GM19193 (cell line): ENCODE results near the gene GDF7.

Experiments
- POLR2A ChIP-seq: IDR thresholded peaks from 4 replicates; pipeline ENCODE4 v1.6.1; 2011; ENCODE audit not compliant: insufficient read depth, insufficient read length; ENCODE audit errors: extremely low read depth

The GDF7 gene

DNA sequence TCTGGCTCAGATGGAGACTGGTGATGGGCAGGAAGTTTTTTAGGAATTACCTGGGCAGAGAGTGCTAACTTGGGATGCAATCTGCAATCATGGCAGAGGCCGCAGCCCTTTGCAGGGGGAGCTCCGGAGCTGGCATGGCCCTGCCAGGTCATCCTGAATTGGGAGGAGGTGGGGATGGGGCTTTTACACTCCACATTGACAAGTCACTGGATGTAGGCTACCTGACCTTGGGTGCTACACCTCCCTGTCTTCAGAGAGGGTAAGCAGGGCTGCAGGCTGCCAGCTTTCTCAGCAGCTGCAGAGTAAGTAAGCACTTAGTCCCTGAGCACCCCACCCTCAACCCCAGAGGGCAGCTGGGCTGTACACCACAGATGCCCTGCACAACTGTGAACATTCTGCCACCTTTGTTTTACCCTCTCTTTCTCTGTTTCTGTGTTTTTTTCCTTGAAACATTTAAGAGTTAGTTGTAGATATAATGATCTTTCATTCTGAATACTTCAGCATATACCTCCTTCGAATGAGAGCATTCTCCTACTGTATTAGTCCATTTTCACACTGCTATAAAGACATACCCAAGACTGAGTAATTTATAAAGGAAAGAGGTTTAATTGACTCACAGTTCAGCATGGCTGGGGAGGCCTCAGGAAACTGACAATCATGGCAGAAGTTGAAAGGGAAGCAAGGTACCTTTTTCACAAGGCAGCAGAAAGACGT, 9.3 kb upstream of the GDF7 start:
- TF ChIP-seq POLR2A = no peak

DNA sequence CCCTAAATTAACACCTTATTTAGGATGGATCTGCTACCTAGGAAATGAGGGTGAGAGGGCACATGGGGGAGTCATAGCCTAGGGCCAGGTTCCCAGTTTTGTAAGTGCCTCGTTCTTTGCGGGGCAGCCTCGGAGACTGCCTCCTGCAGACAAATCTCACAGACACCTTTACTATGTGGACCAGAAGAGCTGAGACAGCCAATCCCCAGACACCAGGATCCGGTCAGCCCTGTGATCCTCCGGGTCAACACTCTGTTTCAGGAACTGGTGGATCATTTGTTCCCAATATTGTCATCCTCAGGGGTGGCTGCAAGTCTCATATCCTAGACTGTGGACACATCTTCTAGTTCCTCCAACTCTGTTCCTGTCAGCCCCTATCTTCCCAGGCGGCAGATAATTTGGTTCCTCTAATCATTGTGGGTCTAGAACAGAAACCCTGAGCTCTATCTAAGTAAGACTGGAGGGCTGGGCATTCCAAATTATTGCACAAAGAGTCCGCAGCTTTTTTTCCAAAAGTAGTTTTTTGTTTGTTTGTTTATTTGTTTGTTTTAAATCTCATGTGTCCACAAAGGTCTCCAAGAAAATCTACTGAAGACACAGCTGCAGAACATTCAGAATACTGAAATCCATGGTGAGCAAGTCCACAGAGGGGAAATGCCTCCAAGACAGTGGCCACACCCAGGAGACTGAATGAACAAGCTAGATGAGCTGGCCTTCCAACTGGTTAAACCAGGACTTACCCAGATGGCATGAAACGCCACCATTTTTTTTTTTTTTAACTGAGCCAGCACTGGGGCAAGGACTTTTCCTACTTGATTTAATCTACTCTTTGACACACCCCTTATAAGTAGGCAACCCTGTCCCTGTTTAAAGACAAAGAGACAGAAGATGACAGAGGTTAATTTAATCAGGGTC, 6.2 kb upstream of the GDF7 start:
- TF ChIP-seq POLR2A = no peak

DNA sequence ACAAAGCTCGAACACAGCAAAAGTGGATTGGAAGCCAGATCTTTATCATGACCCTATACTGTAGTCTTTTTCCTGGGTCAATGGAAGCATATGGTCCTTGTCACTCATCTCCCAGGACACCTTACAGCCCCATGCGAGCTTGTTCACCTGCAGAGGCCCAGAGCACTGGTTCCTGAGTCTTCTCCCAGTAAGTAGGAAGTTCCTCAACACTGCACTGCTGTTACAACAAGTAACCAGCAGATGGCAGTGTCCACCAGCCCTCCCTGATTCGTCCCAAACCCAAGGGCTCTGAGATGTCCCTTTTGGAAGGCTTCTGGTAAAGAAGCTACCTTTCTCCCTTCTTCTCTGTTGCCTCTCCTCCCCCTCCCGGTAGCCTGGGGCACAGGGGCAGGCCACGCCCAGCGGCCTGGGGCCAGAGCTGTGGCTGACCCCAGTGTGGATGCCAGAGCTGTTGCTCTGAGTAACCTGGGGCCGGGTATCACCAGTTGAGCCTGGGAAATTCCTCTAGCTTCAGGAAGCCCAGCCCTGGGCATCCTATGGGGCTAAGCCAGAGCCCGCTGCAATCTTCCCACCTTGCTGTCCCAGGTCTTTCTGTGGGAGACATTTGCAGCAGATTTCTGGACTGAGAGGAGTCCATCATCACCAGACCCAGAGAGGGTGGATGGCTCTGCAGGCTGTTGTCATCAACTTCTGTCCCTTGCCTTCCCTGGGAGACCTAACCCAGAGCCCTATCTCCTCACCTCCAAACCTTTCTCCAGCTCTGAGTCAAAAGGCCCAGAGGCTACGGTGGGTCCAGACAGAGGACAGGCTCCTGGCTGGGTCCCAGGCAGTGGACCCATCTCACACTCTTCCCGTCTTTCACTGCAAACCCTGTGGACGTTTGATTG, 5.3 kb upstream of the GDF7 start:
- no peak for TF ChIP-seq POLR2A

DNA sequence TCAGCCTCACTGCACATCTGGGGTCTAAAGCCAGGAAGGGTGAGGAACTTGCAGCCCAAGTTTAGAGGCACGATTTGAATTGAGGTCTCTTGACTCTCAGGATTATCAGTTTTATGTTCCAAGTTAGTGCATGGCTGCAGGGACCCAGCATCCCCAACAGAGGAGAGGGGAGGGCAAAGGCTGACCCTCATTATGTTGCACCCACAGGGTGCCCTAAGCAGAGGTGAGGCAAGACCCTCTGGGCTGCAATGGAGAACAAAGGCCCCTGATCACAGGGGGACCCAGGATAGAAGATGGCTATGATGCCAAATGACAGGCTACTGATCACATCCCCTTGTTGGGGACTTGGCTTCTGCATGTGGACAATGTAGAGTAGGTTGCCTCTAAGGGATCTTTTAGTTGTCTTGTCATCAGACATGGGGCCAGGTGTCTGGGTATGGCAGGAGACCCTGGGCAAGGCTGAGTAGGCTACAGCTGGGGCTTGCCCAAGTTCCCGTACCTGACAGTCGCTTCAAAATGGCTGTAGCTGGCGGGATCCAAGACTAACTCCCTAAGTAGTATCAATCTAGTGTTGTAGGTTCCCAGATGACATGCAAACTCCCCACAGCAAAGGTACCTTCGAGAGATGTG, 4.5 kb upstream of the GDF7 start:
- no peak for TF ChIP-seq POLR2A

DNA sequence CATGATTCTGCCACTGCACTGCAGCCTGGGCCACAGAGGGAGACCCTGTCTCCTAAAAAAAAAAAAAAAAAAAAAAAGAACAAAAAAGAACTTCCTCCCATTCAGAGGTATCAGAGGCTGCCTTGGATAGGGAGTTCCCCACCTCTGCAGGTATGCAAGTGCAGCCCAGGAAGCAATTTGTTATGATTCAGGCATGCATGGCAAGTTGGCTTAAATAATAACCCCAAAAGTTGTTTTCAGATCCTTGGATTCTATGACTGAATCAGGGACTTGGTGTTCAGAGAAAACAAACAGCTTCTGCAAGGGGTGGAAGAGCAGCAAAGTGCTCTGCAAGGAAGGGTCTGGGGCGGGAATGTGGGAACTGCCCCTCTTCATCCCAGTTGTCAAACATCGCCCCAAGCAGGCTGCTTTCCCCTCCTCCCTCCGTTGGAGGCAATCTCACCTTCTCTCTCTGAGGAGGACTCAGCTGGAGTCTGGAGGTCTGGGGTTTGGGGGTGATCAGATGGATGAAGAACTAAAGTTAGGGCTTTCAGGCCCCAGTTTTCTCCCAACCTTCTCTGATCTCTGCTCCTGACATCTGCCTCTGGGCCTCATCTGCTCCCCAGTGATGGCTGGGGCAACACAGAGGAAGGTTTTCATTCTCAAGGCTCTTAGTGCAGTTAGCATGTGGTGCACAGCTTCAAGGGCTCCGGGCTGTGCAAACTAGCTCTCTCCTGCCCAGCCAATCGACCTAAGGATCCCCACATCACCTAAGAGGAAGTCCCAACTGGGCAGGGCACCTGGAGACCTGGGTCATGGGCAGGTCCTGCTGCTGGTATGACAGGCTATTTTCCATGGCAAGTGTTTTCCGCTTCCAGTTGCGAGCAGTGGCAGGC, 3.5 kb upstream of the GDF7 start:
- TF ChIP-seq POLR2A = no peak

DNA sequence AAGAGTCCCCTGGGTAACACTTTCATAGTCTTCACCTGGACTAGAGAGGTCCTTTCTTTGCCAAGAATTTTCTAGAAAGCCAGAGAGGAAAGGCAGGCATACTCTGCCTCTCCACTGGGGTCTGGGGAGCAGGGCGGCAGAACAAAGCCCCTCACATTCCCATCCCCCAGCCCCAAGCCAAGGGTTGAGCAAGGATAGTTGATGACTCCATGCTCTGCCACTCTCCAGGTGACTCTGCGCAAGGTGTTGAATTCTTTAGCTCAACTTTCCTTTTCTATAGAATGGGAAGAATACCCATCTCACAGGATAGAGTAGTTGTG, 2.9 kb upstream of the GDF7 start:
- TF ChIP-seq POLR2A = no peak

DNA sequence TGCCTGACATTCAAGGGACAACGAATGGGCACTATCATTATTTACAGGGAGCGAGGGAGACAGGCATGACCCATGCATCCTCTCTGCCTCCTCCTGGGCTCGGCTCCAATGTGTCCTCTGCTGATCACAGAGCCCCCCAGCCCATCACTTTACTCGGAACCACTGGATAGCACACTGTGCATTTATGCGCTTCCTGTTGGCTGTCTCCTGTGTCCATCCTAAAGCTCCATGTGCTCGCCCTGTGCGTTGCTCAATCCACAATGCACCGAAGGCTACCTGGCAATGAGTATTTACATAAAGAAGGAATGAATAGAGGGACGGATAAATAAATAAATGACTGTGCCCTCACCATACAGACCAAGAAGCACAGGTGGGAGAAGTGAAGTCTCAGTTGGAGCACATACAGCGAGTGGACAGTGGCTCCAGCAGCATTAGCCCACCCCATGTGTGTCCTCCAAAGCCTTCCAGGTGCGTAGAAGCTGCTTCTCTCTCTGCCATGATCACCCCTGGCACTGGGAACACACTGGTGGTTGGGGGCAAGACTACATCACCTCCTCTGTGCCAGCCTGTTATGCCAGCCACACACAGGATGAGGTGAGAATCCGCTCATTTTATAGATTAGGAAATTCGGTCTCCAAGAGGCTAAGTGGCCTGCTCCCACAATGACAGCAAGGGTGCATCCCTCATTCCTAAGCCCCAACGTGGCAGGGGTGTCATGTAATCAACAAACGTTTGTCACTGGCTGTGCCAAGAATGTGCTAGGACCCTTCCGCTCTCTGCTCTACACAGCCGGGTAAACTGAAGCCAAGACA, 2.3 kb upstream of the GDF7 start:
- no peak for TF ChIP-seq POLR2A

DNA sequence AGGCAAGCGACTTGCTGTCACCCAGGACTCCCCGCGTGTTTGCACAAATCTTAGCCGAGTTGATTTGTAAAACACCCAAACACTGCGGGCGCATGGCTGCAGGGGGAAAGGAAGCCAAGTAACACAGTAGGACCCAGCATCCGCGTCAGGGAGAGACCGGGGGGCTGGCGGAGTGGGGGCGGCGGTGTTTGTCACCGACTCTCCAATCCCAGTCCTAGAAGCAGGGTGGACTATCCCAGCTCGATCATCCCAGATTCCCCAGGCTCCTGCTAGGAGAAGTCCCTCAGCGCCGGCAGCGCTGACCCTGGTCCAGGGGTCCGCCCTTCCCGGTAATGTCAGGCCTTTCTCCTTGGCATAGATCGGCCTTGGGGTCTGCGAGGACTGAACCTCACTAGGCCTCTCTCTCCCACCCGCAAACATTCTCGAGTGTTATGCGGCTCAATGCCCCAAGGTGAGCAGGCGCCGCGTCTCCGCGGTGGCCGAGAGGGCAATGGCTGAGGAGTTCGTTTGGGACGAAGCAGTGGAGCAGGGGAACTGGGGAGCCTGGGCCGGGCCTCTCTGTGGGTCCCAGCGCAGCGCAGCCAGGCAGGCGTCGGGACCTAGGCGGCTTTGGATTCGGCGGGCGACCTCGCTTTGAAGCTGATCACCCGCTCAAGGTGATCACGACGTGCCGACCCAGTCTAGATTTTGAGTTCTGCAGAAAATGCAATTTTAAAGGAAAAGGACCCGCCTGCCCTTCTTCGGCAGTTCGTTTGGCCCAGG, 1.5 kb upstream of the GDF7 start:
- TF ChIP-seq POLR2A = no peak

DNA sequence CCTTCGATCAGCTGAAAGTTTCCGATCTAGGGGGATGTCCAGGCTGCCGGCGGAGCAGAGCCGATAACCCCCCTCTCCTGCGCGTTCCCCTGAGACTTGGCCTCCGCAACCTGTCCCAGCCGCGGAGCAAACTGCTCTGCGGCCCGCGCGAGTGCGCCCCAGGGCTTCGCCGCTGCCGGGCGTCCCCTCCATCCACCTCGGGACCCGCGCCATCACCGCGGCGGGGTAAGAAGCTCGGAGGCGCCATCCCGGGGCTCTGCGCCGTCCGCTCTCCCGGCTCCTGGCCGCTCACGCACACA, 990 bp upstream of the GDF7 start:
- TF ChIP-seq POLR2A = no peak

DNA sequence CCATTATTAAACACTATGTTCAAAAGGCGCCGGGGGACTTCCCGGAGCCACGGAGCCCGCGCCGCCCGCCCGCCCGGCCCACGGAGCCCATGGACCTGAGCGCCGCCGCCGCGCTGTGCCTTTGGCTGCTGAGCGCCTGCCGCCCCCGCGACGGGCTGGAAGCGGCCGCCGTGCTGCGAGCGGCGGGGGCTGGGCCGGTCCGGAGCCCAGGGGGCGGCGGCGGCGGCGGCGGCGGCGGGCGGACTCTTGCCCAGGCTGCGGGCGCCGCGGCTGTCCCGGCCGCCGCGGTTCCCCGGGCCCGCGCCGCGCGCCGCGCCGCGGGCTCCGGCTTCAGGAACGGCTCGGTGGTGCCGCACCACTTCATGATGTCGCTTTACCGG, 197 bp downstream of the GDF7 start:
- TF ChIP-seq POLR2A = no peak

DNA sequence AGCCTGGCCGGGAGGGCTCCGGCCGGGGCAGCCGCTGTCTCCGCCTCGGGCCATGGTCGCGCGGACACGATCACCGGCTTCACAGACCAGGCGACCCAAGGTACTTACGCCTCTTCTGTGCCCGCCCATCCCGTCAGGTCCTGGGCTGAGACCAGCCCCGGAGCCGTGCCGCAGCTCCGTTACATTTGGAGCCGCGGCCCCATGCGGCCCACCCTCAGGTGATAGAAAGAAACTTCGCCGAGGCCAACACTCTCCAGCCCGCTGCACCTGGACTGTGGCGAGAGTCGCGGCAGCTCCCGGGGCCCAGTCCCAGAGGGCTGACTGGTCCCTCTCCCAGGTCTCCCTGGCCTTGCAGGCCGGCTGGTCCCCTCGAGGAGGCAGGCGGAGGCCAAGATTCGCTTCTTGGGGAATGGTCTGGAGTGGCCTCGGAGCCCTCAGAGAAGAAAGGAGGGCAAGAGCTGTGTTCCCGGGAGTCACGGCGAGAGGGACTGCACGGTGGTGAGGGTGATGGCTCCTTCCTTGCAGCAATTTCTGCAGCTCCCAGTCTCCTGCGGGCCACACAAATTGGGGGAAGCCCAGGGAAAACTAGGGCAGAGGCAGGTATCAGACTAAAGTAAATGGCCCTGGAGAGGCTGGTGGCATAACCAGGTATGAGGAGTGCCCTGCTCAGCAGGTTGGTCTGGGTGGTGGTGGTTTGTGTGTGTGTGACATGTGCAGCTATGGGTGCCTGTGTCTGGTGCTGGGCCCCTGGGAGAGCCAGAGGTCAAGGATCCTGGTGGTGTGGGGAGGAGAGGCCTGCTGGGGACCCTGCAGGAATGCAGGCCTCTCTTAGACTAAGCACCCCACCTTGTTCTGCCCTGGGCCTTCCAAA, 822 bp downstream of the GDF7 start:
- TF ChIP-seq POLR2A = no peak

DNA sequence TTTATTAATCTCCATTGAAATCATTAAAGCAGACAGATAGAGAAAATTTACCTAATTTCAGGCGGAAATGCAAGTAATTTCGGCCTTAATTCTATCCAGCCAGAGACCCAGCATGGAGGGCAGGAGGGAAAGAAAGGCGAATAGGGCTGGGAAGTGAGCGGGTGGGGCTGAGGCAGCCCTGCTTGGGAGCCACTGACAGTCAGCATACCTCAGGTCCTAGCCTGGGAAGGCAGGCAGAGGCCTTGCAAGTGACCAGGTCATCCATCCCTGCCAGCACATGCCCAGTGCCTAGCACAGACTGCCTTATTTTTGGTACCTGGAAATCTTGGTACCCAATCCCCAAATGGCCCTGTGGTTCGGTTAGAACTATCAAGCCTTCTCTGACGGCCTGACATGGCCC, 1.5 kb downstream of the GDF7 start:
- TF ChIP-seq POLR2A = no peak
